AG04450 (cell line): ENCODE measurements around the gene THADA. TPM values are rescaled to one million over a fixed set of nuclear protein-coding genes. Genes with fewer than 3 reads are reported as not detected.
"Not testable (repeated sequence)": the region's sequence is repeated elsewhere in the genome, so short reads cannot be mapped to it uniquely, and the experiment has no call there.

ENCODE experiments used
- CTCF ChIA-PET: fragments of 300-600, 350-600 bp; formaldehyde crosslinking; extraction: SDS; loops from one replicate; lab custom pipeline; 2022; ENCODE audit warnings: antibody characterized with exemption, inconsistent platforms; lab: Charles Lee
- POLR2A ChIA-PET: fragments of 350-600 bp; formaldehyde crosslinking; extraction: SDS; loops from one replicate; lab custom pipeline; 2021; ENCODE audit warnings: antibody characterized with exemption, inconsistent platforms; lab: Yijun Ruan, JAX
- DNase-seq: peaks from one replicate; pipeline ENCODE4 v3.0.0-alpha.2; 2011; ENCODE audit warnings: low read depth, low spot score
- H3K27ac ChIP-seq: one replicate; pipeline ENCODE4 v1.5.1; 2012; ENCODE audit warnings: low read depth, low read length, control low read depth
- H3K27me3 ChIP-seq: one replicate; pipeline ENCODE4 v1.6.0; 2012; ENCODE audit warnings: low read length; ENCODE audit not compliant: control insufficient read depth, insufficient read depth
- H3K4me3 ChIP-seq: 2 replicates; pipeline ENCODE4 v1.5.1; 2011; ENCODE audit warnings: mild to moderate bottlenecking, low read depth, low read length, control low read depth
- H3K9me3 ChIP-seq: 2 replicates; pipeline ENCODE4 v1.5.1; 2012; ENCODE audit warnings: low read length; ENCODE audit not compliant: control insufficient read depth, insufficient read depth
- CTCF ChIP-seq: IDR thresholded peaks from 2 replicates; pipeline ENCODE4 v1.5.1; 2011; ENCODE audit warnings: low read depth, low read length, control low read depth, inconsistent platforms
- polyA plus RNA-seq: library from polyadenylated mRNA; depleted of rRNA; stranded (reverse); fragments of >200 nt; gene quantifications from 2 replicates; pipeline ENCODE4 v1.2.3, GENCODE V29; 2011

The THADA gene
- polyA plus RNA-seq, 1 experiment, result 15.0 TPM

GRCh38 chr2:43534569-43534968 is 61.3 kb downstream of the THADA start:
- ChIA-PET CTCF (no interaction called here), POLR2A (no interaction called here)
- TF ChIP-seq CTCF, result no peak

DNA sequence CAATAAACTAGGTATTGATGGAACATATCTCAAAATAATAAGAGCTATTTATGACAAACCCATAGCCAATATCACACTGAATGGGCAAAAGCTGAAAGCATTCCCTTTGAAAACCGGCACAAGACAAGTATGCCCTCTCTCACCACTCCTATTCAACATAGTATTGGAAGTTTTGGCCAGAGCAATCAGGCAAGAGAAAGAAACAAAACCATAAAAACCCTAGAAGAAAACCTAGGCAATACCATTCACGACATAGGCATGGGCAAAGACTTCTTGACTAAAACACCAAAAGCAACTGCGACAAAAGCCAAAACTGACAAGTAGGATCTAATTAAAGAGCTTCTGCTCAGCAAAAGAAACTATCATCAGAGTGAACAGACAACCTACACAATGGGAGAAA is 63.3 kb downstream of the THADA start:
- CTCF ChIA-PET, result interaction anchor here (0.7 kb wide), 1 partner anchor 11 kb away, joined by 3 read pairs; no protein-coding TSS in a partner anchor
- POLR2A ChIA-PET, result interaction anchor here (0.7 kb wide), 1 partner anchor 35 kb away, joined by 5 read pairs; no protein-coding TSS in a partner anchor
- H3K27me3 ChIP-seq, H3K9me3 ChIP-seq, DNase-seq, H3K27ac ChIP-seq, H3K4me3 ChIP-seq: not testable (repeated sequence)

More at GRCh38 chr2:43534569-43534968, 61.3 kb downstream of the THADA start:
- no peaks in the 10 kb centered on the region for H3K9me3 ChIP-seq
- H3K4me3 ChIP-seq, result no peak overlapping the region
- no peak for DNase-seq
- no peaks in the 10 kb centered on the region for H3K27me3 ChIP-seq
- H3K27ac ChIP-seq, result no peak overlapping the region

DNA sequence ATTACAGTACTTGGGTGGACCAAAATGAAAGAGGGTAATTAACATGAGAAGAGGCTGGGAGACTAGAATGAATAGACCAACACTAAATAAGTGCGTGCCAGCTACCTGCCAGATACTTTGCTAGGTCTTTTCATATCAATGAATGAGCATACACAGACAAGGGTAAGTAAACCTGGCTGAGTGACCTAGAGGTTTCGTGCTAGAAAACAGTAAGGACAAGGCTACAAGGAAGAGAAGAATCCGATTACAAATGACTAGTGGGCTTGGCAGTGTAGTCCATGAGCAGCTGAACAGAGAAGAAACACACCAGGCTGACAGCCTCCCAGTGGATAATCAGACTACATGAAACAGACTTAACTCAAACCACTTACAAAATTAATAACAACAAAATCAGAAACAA is 64.6 kb downstream of the THADA start:
- no peak overlapping the region for H3K27ac ChIP-seq
- no peak for DNase-seq
- CTCF ChIA-PET, result interaction anchor here (1.9 kb wide), 1 partner anchor 47 kb away, joined by 6 read pairs; no protein-coding TSS in a partner anchor
- H3K4me3 ChIP-seq, result no peak overlapping the region
- POLR2A ChIA-PET, result no interaction called here
- no peaks in the 10 kb centered on the region for H3K9me3 ChIP-seq
- TF ChIP-seq CTCF, result no peak
- no peaks in the 10 kb centered on the region for H3K27me3 ChIP-seq

DNA sequence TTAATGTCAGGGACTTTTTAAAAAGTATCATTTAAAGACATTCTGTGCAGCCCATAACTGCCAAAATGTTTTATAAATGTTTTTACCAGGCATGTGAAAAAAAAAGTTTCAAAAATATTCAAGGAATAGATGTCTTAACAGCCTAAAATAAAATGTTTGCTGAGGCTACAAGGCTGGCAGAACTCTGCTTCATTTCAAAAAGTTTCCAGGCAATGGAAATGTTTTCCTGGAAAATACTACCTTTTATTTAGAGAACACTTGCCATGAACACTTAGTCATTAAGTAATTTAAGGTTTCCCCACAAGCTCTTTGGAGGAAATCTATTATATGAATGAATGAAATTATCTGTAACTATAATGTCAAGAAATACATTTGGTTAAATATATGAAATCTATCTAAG is 68.8 kb downstream of the THADA start:
- POLR2A ChIA-PET, result no interaction called here
- Histone ChIP-seq H3K4me3 (no peak overlapping the region), H3K27ac (no peak overlapping the region), H3K9me3 (no peaks in the 10 kb centered on the region; the same call in 1 of the 2 replicates), H3K27me3 (no peaks in the 10 kb centered on the region)
- CTCF ChIA-PET, result interaction anchor here (0.6 to 1.0 kb wide), 2 partner anchors 15 to 222 kb away, joined by 3 to 6 read pairs; no protein-coding TSS in a partner anchor
- TF ChIP-seq CTCF, result no peak
- no peak for DNase-seq

- no peaks in the 10 kb centered on the region; the same call in 1 of the 2 replicates for H3K9me3 ChIP-seq
- H3K27me3 ChIP-seq, result no peaks in the 10 kb centered on the region
- ChIA-PET CTCF (no interaction called here), POLR2A (no interaction called here)
- DNase-seq, result no peak
- no peak for TF ChIP-seq CTCF
- H3K27ac ChIP-seq, result no peak overlapping the region
- no peak overlapping the region for H3K4me3 ChIP-seq
Observed at GRCh38 chr2:43525506-43525905, 70.3 kb downstream of the THADA start.
